Stimulated activated CD4-positive, alpha-beta T cell treated with anti-CD3 and anti-CD28 coated beads, Interleukin-12 subunit alpha, Interleukin-12 subunit beta, amount 100 ng/mL, for 4 hours (primary cell): Measurements from ENCODE around the gene SALL1.

ENCODE experiments used
- DNase-seq: peaks from one replicate; pipeline ENCODE4 v3.0.0-alpha.2; 2020

Gene SALL1

GRCh38 chr16:51150888-51151320 lies at the start of gene SALL1:
TSS of gene SALL1 (minus strand) at chr16:51151270. CDS start at chr16:51151241, 29 bp downstream.
- no peak for DNase-seq

GRCh38 chr16:51200793-51201192 lies 49.7 kb upstream of the SALL1 start:
- DNase-seq, result no peak

GRCh38 chr16:51197953-51198748 lies 47.1 kb upstream of the SALL1 start:
- DNase-seq, result no peak

- DNase-seq, result no peak
Measured at GRCh38 chr16:51193879-51194278, 42.8 kb upstream of the SALL1 start.

GRCh38 chr16:51184702-51185433 lies 33.8 kb upstream of the SALL1 start:
- DNase-seq, result no peak

GRCh38 chr16:51181503-51181811 lies 30.4 kb upstream of the SALL1 start:
- no peak for DNase-seq

- DNase-seq, result no peak
Measured at GRCh38 chr16:51180719-51181502, 29.8 kb upstream of the SALL1 start.

- DNase-seq, result no peak
Measured at GRCh38 chr16:51175081-51175480, 24.0 kb upstream of the SALL1 start.

- no peak for DNase-seq
Measured at GRCh38 chr16:51172368-51172767, 21.3 kb upstream of the SALL1 start.

GRCh38 chr16:51168755-51169154 lies 17.7 kb upstream of the SALL1 start:
- no peak for DNase-seq

GRCh38 chr16:51167170-51167895 lies 16.3 kb upstream of the SALL1 start:
- DNase-seq, result no peak

- no peak for DNase-seq
Measured at GRCh38 chr16:51166541-51166940, 15.5 kb upstream of the SALL1 start.

- no peak for DNase-seq
Measured at GRCh38 chr16:51166091-51166490, 15.0 kb upstream of the SALL1 start.

GRCh38 chr16:51165043-51165442 lies 14.0 kb upstream of the SALL1 start:
- no peak for DNase-seq

GRCh38 chr16:51164574-51164973 lies 13.5 kb upstream of the SALL1 start:
- DNase-seq, result no peak

GRCh38 chr16:51163894-51164566 lies 13.0 kb upstream of the SALL1 start:
- no peak for DNase-seq

- no peak for DNase-seq
Measured at GRCh38 chr16:51163366-51163765, 12.3 kb upstream of the SALL1 start.

- DNase-seq, result no peak
Measured at GRCh38 chr16:51161440-51162195, 10.5 kb upstream of the SALL1 start.

GRCh38 chr16:51159865-51160264 lies 8.8 kb upstream of the SALL1 start:
- no peak for DNase-seq

- DNase-seq, result no peak
Measured at GRCh38 chr16:51159296-51159695, 8.2 kb upstream of the SALL1 start.

- DNase-seq, result no peak
Measured at GRCh38 chr16:51157698-51158097, 6.6 kb upstream of the SALL1 start.

- no peak for DNase-seq
Measured at GRCh38 chr16:51156807-51157200, 5.7 kb upstream of the SALL1 start.
